GM19397 (cell line): Measurements from ENCODE around the gene TMEM140.
"Not testable (repeated sequence)": the region's sequence is repeated elsewhere in the genome, so short reads cannot be mapped to it uniquely, and the experiment has no call there.

ENCODE experiments used
- ATAC-seq: cut with Tn5 transposase; IDR thresholded peaks from one replicate; pipeline ENCODE4 v1.9.1; 2021; ENCODE audit warnings: mild to moderate bottlenecking, moderate library complexity; ENCODE audit not compliant: unreplicated experiment

TMEM140 gene

DNA sequence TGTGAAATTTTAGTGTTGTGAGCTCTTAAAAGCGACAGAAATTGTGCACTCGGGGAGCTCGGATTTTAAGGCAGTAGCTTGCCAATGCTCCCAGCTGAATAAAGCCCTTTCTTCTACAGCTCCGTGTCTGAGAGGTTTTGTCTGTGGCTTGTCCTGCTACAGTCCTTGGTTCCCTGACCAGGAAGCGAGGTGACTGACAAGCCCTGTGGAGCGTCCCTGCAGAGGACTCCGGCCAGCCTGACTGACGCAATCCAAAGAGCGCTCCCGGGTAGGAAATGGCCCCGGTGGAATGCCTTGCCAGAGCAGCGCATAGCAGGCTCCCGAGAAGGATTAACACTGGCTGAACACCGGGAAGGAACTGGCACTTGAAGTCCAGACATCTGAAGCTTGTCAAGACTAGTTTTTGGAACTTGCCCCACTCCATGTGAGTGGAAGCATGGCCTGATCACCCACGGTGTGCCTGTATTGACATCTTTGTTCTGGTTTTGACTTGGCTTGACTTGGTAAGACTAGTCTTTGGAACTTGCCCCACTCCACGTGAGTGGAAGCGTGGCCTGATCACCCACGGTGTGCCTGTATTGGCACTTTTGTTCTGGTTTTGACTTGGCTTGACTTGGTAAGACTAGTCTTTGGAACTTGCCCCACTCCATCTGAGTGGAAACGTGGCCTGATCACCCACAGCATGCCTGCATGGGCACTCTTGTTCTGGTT, 23.9 kb downstream of the TMEM140 start:
- ATAC-seq, result not testable (repeated sequence)

DNA sequence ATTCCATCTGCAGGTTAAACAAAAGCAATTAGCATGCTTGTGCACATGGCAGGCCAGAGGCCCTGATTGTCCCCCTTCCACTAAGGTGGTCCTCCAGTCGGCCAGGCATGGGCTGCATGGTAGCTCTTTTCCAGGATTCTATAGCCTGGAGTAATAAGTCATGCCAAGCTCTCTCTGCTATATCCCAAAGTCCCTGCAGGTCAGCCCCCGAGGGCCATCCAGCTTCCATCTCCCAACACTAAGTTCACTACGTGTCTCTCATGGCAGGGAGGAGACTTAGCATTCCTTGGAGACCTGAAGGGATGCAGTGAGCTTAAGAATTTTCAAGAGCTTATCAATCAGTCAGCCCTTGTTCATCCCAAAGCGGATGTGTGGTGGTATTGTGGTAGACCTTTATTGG, 26.0 kb downstream of the TMEM140 start:
- not testable (repeated sequence) for ATAC-seq

DNA sequence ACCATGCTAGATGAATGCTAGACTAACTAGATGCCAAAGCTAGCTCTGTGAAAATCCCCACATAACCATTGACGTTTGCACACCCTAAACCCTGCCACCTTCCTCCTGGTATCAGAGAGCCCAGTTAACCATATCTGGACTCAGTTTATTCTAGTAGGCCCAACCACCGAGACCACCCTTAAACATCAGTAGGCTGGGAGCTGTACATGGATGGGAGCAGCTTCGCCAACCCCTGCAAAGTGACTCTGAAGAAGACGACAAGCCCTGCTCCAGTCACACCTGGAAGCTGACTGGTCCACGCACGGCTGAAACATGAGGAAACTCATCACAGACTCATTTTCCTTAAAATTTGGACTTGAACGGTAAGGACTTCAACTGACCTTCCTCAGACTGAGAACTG, 27.1 kb downstream of the TMEM140 start:
- no peak for ATAC-seq

DNA sequence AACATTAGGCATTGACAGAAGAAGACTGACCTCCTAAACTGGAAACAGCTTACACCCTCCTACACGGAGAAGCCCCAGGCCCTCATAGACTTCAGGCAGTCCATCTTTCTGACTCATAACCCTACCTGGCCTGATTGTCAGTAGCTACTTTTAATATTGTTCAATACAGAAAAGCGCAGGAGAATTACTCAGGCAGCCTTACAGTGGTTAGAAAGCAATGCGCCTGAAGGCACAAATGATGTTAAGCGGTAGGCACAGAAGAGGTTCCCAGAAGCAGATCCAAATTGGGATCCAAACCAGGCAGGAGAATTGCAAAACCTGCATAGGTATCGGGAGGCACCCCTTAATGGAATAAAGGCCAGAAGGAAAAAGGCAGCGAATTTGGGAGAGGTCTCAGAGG, 28.1 kb downstream of the TMEM140 start:
- no peak for ATAC-seq

DNA sequence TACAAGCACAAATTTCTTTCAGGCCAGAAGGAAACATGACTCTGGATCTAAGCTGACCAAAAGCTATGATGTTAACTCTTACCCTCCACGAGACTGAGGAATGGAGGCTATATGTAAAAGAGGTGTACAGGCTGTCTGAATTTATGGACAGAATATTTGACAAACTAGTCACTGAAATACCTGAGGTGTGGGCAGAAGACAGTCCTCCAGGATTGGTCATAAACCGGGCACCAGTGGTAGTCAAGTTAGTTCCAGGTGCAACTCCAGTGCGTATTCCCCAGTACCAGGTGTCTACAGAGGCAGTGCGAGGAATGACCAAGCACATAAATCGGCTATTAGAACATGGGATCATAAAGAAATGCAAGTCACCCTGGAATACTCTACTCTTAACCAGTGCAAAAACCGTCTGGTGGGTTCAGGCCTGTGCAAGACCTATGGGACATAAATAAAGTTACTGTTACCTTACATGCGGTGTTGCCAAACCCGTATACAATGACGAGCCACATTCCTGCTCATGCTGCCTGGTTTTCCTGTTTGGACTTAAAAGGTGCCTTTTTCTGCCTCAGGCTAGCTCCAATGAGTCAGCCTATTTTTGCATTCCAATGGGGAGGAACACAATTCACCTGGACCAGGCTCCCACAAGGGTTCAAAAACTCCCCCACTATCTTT, 29.3 kb downstream of the TMEM140 start:
- no peak for ATAC-seq

DNA sequence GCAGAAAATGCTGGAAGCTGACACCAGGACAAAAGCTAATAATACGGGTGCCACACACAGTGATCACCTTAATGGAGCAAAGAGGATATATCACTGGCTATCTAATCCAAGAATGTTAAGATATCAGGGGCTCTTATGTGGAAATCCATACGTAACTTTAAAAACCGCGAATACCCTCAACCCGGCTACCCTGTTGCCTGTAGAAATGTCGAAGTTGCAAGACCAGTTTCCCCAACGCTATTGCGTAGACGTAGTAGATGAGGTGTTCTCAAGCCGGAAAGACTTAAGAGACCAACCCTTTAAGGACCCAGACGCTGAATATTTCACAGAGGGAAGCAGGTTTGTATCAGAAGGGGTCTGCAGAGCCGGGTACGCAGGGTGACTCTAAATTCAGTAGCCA, 30.5 kb downstream of the TMEM140 start:
- no peak for ATAC-seq

DNA sequence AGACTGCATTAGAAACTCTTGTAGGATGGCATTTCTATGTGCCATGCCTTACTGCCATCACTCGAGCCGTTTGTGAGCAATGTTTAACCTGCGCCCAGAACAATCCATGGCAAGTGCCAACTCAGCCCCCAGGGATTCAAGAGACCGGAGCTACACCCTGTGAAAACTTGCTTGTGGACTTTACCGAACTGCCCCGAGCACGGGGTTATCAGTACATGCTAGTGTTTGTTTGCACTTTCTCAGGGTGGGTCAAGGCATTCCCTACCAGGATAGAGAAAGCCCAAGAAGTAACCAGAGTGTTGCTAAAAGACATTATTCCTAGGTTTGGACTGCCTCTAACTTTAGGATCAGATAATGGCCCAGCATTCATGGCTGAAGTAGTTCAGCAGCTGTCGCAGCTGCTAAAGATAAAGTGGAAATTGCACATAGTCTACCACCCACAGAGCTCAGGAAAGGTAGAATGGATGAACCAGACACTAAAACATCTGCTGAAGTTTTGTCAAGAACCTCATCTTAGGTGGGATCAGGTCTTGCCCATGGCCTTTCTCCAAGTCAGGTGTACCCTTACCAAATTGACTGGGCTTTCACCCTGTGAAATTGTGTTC, 31.6 kb downstream of the TMEM140 start:
- ATAC-seq, result no peak

DNA sequence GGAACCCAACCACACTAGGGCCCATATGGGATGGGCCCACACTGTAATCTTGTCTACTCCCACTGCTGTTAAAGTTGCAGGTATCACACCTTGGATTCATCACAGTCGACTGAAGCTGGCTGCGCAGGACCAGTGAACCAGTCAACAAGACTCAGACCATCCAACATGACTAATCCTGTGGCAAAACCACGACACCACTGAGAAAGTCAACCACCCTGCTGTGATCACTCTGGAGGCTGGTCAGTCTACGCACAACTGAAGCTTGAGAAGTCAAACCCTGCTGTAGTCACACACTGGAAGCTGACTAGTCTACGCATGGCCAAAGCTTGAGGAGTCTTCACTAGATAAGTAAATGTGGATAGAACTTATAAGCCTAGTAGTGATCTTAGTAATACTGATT, 32.2 kb downstream of the TMEM140 start:
- no peak for ATAC-seq

DNA sequence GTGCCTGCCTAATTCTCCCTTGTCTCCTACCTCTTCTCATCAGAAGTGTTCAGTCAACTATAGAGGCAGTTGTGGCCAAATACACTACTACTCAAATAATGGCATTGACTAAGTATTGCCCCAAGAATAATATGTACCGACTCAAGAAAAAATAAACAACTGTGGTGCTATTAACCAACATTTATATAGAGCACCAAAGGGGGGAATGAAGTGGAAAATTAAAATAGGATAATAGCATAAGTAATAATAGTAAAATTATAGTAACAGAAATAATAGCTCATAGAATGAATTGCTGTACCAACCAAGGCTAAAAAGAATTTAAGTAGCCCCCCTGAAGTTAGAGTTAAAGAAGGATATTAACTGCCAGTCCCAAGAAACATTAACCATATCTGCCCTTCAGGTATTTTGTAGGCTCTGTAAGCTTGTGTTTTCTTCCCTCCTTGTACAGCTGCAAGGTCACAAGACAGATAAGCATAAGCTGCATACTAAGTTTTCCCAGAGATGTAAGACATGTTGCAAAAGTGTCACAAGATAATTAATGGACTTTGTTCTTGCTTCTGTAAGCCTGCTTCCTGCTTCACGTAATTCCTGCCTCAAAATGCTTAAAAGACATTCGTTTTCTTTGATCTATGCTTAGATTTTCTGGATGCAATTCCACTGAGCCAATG, 33.5 kb downstream of the TMEM140 start:
- no peak for ATAC-seq

DNA sequence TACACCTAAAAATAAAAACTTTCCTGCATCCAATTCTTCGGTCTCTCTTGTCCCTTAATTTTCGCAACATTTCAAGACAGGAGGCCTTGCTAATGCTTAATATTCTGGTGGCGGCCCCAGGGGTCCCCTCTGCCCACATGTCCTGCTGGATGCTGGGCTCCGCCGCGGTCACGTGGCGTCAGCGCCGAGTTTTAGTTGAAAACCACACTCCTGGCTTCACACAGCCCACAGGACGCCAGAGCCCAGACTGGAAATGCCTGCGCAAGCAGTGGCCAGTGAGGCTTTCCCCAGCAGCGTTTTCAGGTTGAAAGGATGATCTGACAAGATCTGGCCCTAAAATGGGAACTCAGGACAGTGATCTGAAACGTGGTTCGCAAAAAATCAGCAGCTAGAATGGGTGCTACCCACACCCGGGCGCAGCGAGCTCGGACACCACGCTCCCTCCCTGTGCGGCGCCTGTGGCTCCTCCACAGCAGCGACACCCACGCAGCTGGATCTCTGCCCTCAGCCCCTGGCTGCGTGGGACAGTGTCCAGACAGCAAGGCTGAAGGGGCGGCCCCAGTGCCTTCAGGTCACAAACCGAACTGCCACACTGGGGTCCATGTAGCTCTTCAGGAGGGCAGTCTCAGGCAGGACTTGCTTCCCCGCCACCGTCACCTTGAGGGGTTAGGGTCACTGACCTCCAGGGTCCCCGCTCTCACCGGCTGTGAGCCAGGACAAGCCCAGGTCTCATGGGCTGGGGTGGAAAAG, 34.2 kb downstream of the TMEM140 start:
- no peak for ATAC-seq

DNA sequence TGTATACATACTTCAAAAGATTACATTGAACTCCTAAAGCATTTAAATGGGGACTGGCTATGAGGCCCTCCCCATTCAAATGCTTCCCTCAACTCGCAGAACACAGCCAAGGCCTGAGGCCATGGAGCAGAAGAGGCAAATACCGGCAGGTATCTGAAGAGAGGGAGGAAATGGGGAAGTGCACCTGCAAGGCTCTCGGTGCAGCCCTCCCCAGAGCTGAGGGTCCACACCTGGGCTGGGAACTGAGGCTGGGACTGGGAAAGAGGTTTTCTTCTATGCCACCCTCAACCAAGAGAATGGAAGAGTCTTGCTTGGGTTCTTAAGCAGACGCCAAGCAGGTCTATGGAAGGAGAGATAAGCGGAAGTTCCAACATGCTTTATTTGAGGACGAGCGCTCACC, 35.6 kb downstream of the TMEM140 start:
- no peak for ATAC-seq

DNA sequence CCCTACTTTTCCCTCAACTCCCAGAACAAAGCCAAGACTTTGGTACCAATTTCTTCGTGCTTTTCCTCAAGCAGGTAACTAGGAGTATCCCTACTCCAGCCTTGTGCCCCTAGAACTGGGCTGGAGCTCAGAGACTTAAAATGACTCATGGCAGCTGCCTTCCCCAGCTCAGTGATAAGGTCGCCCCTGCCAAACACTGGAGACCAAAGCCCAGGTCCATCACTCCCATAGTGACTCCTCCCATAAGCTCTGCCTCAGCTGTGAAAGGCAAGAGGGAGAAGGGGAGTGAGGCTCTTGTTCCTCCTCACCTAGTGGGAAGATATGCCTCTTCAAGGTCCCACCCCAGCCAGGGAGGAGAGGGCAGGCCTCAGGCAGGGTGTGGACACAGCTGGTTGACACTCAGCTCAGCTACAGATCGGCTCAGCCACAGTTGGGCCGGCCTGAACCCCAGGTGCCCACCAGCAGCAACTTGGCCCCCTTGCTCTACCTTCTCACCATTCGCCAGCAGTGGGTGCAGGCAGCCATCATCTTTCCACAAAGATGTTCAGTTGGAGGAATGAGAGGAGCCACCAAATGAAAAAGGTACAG, 36.5 kb downstream of the TMEM140 start:
- no peak for ATAC-seq

DNA sequence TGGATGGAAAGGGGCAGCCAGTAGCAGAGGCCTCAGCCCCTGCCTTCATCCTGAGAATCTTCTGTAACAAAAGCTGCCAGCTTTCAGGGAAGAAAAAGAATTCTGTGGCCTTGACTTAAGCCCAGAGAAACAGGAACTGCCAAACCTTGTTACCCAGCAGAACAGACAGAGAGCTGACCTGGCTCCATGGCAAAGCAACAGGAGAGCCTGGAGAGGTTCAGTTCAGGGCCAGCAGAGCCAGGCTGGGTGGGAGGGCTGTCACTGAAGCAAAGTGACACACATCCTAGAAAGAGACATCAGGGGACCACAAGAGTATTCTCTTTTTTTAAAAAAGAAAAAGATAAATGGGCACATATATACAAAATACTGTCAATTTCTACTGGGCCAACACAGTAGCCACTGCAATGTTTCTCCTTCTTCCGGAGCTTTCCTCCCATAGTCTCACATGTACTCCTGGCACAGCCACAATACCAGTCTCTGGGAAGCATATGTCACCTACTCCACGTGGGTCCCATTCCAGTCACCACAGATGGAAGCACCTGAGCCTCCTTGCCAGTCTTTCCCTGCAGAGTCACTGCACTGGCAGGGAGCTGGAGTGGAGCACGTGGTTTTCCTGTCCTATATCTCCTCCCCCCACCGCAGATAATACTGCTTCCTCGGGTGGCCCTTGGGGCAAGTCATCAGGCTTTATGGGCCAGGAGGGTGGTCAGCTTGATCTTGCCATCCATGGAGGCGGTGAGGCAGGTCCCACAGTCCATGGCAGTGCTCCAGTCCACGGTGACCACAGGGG, 37.8 kb downstream of the TMEM140 start:
- no peak for ATAC-seq

DNA sequence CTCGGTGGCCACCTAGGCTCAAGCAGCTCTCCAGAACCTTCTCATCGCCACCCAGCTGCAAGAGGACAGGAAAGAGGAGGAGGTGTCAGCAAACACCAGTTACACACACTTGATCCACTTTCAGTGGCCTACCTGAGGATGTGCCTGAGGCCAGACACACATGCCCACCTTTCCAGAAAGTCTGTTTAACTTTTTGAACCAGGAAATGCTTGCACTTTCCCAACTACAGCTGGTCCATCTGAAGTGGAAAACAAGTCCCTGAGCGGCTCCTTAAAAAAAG, 38.3 kb downstream of the TMEM140 start:
- ATAC-seq, result no peak

DNA sequence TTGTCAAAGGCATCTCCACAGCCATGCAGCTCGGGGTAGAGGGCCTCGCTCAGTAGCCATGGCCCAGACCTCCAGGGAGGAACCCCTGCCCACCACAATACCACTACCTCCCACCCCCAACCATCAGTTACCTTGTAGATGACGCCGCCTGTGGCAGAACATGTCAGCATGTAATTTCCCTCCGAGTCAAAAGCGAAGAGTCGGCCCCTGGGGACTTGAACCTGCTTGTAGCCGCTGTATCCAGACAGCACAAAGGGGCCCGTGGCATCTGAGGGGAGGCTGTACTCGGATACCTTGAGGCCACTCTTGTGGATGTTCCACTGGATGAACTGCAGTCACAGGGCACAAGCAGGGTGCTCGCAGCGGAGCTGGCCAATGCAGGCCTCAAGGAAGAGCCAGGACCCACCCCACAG, 39.0 kb downstream of the TMEM140 start:
- peak; percentile 59 for ATAC-seq

DNA sequence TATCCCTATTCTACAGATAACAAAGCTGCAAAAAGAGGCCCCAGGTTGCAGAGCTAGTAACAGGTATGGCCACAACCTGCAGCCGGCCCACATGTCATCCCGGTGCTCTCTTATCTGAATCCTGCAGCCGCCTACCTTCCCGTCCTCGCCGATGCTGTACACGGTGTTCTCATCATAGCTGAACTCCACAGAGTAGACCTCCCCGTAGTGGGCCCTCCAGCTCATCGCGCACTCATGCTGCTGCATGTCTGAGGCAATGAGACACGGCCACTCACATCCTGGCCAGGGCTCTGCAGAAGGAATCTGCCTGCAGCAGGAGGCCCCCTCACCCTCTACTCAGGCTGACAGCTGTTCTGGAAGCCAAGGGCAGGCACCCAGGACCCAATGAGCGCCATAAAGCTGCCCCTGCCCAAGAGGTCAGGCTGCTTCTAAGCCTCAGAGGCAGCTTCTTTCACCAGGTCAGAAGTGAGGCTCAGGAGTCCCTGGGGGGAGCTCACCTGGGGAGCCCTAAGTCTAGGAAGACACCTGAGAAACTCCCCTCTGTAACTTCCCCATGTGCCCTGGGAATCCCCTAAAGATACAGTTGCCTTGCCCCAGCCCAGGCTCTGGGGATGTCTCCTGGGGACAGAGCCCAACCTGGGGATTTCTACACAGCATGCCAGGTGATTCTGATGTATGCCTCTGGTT, 40.6 kb downstream of the TMEM140 start:
- peak; percentile 46 for ATAC-seq

DNA sequence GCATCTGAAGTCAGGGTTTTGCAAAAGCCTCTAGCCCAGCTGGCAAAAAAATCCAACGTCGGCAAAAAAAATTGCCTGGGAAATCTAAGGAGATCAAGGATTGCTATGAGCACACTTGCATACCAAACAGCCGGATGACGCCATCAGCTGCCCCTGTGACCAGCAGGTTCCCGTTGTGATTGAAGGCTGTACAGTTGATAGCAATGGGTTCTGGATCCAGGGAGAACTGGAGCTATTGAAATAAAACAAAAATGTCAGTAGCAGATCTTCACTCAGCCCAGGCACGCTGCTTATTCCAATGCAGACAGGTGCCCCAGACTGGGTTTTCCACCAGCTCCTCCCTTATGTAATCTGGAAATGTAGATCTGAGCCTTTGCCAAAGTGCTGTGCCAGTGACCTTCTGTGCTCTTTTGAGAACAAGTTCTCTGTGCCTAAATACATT, 41.4 kb downstream of the TMEM140 start:
- no peak for ATAC-seq

DNA sequence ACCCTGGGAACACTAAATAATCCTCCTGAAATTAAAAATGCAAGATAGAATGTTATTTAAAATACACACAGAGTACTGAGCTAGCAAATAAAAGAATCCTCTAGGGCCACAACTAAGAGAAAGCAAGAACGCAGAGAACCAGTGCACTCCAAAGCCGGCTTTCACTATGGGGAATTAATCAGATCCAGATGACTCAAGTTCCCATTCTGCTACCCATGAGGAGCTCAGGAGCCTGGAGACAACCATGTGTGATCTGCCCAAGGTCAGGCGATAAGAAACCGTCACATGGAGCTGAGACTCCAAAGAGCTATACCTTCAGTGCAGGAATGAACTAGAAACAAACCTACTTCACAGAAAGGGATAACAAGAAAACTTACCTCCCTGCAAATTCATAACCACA, 42.1 kb downstream of the TMEM140 start:
- ATAC-seq, result no peak

DNA sequence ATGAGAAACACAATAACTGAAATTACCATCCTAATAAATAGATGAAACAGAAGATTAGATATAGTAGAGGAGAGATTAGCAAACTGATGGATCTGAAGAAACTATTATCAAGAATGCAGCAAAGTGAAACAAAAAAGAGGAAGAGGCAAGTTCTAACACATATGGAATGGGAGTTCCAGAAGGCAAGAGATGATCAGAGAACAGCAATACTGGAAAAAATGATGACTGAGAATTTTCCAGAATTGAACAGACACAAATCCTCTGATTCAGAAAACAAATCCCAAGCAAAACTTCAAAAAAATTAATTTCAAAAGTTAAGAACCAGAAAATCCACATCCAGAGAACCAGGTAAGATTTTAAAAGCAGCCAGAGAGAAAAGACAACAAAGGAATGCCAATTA, 42.8 kb downstream of the TMEM140 start:
- ATAC-seq, result no peak
